B cell (primary cell): ENCODE data around the gene MCEE. TPM values are rescaled to one million over a fixed set of nuclear protein-coding genes. Genes with fewer than 3 reads are reported as not detected.

Experiments used
- ATAC-seq: fragments of 200-7000 bp; cut with Tn5 transposase; one replicate; pipeline ENCODE4 v1.10.0; 2021; ENCODE audit warnings: low read depth, mild to moderate bottlenecking, moderate number of reproducible peaks, moderate library complexity
- CTCF ChIA-PET: fragments of 350-600 bp; sonication (Branson Sonifier 250); formaldehyde crosslinking; loops from one replicate; lab custom pipeline; 2021; ENCODE audit warnings: antibody characterized with exemption, inconsistent platforms; lab: Charles Lee
- POLR2A ChIA-PET: fragments of 350-600 bp; sonication (Branson Sonifier 250); formaldehyde crosslinking; loops from one replicate; lab custom pipeline; 2021; ENCODE audit warnings: antibody characterized with exemption; lab: Charles Lee
- DNase-seq: peaks from one replicate; pipeline ENCODE4 v3.0.0; 2013
- H2AFZ ChIP-seq: 2 replicates; pipeline ENCODE4 v1.6.1; 2012; ENCODE audit warnings: mild to moderate bottlenecking, low read depth, low read length; ENCODE audit not compliant: insufficient read depth, poor library complexity, severe bottlenecking
- H3K27ac ChIP-seq, 2 donors: 1 replicate in 1 of 2; 2 replicates in 1 of 2; pipeline ENCODE4 v1.5.1; 2012 to 2013; ENCODE audit warnings: low read length in 2 of 2, mild to moderate bottlenecking in 2 of 2, moderate library complexity in 1 of 2
- H3K27me3 ChIP-seq, 4 experiments: fragments of 200-600 bp in 1 of 4; sonication (generic) in 1 of 4; replicated peaks in 1 of 4; 1 replicate in 2 of 4; 2 replicates in 2 of 4; pipeline versions ENCODE4 v1.6.1 to v1.7.0; 2013 to 2016; ENCODE audit warnings: low read length in 3 of 4, mild to moderate bottlenecking in 2 of 4, mixed read lengths in 1 of 4, moderate library complexity in 1 of 4; ENCODE audit not compliant: insufficient read depth in 4 of 4, control insufficient read depth in 3 of 4; ENCODE audit errors: control extremely low read depth in 1 of 4
- H3K36me3 ChIP-seq, 2 experiments: replicated peaks in 1 of 2; 1 replicate in 1 of 2; 2 replicates in 1 of 2; pipeline versions ENCODE4 v1.6.1 to v1.7.1; 2013; ENCODE audit warnings: low read length in 1 of 2; ENCODE audit not compliant: insufficient read depth in 2 of 2, control insufficient read depth in 1 of 2; ENCODE audit errors: control extremely low read depth in 1 of 2, extremely low read depth in 1 of 2
- H3K4me1 ChIP-seq, 2 donors: fragments of 200-600 bp in 1 of 2; sonication (generic) in 1 of 2; 1 replicate in 1 of 2; 2 replicates in 1 of 2; pipeline versions ENCODE4 v1.5.1 to v1.6.1; 2013 to 2017; ENCODE audit warnings: low read length in 2 of 2; ENCODE audit not compliant: control insufficient read depth in 2 of 2, insufficient read depth in 2 of 2
- H3K4me2 ChIP-seq: replicated peaks from 2 replicates; pipeline ENCODE3; 2012; ENCODE audit warnings: mild to moderate bottlenecking, low read depth, low read length; ENCODE audit not compliant: poor library complexity, severe bottlenecking
- H3K4me3 ChIP-seq, 5 experiments: fragments of 200-600 bp in 1 of 5; sonication (generic) in 1 of 5; 1 replicate in 3 of 5; 2 replicates in 2 of 5; pipeline versions ENCODE4 v1.5.1 to v1.7.0; 2011 to 2016; ENCODE audit warnings: low read length in 4 of 5, mild to moderate bottlenecking in 4 of 5, low read depth in 2 of 5, control low read depth in 1 of 5, moderate library complexity in 1 of 5; ENCODE audit not compliant: insufficient read depth in 1 of 5; ENCODE audit errors: control extremely low read depth in 1 of 5, extremely low read depth in 1 of 5
- H3K79me2 ChIP-seq: fragments of 200-600 bp; sonication (generic); one replicate; pipeline ENCODE4 v1.6.0; 2016; ENCODE audit warnings: low read length; ENCODE audit not compliant: control insufficient read depth, insufficient read depth
- H3K9ac ChIP-seq: fragments of 200-600 bp; sonication (generic); 2 replicates; pipeline ENCODE4 v1.6.1; 2017; ENCODE audit warnings: mild to moderate bottlenecking, low read length, moderate library complexity
- H3K9me3 ChIP-seq, 3 donors: one replicate each; pipeline versions ENCODE4 v1.6.1 to v1.7.1; 2013; ENCODE audit warnings: low read length in 2 of 3; ENCODE audit not compliant: control insufficient read depth in 2 of 3, insufficient read depth in 1 of 3; ENCODE audit errors: control extremely low read depth in 1 of 3
- H4K20me1 ChIP-seq: 2 replicates; pipeline ENCODE4 v1.6.0; 2012; ENCODE audit warnings: mild to moderate bottlenecking, low read length; ENCODE audit not compliant: insufficient read depth, control insufficient read depth, poor library complexity, severe bottlenecking
- H3K27ac Mint-ChIP-seq: one replicate; pipeline ENCODE4 v1.8.0; 2021; ENCODE audit warnings: mixed read lengths
- H3K27me3 Mint-ChIP-seq: one replicate; pipeline ENCODE4 v1.8.0; 2021; ENCODE audit warnings: mixed read lengths
- H3K4me1 Mint-ChIP-seq: one replicate; pipeline ENCODE4 v1.8.0; 2021; ENCODE audit warnings: mixed read lengths
- H3K4me3 Mint-ChIP-seq: one replicate; pipeline ENCODE4 v1.8.0; 2021; ENCODE audit warnings: mixed read lengths
- H3K9me3 Mint-ChIP-seq: one replicate; pipeline ENCODE4 v1.8.0; 2022; ENCODE audit warnings: mixed read lengths; ENCODE audit not compliant: insufficient read depth
- CTCF ChIP-seq: fragments of 200-600 bp; IDR thresholded peaks from one replicate; pipeline ENCODE4 v1.8.0; 2022; ENCODE audit warnings: antibody characterized with exemption, mild to moderate bottlenecking
- EZH2 ChIP-seq: IDR thresholded peaks from 2 replicates; pipeline ENCODE4 v1.6.1; 2012; ENCODE audit warnings: borderline replicate concordance, low read depth, mild to moderate bottlenecking, moderate library complexity, low read length; ENCODE audit not compliant: insufficient read depth, poor library complexity, severe bottlenecking
- WGBS: methylation state at CpG from one replicate; pipeline ENCODE4 v1.1.5; 2013; ENCODE audit warnings: missing lambda C conversion rate; ENCODE audit not compliant: insufficient coverage; 5-methylcytosine and 5-hydroxymethylcytosine counted together
- intact Hi-C: fragments of 100-400 bp; cut with micrococcal nuclease; formaldehyde crosslinking; loops from one replicate; pipeline ENCODE4 v1.10.0; 2022
- polyA plus RNA-seq: library from polyadenylated mRNA; depleted of rRNA; stranded (reverse); fragments of >200 nt; gene quantifications from 2 replicates; pipeline ENCODE4 v1.2.3, GENCODE V29; 2012
- total RNA-seq, 2 donors: library from RNA; stranded (reverse); fragments of 120-200 nt in 1 of 2; gene quantifications; 1 replicate in 1 of 2; 2 replicates in 1 of 2; pipeline versions ENCODE4 v1.2.3 to v1.2.4, GENCODE V29; 2013 to 2022

Gene MCEE
- total and polyA plus RNA-seq, 2 donors (not counting 1 experiment from before 2014, with no cell fraction given) = 13.1 to 17.6 TPM

- Histone ChIP-seq H3K4me2 (no peak overlapping the region), H3K9ac (no peak overlapping the region), H4K20me1 (peaks cover 5% of the 10 kb centered on the region), H3K27me3 (no peaks in the 10 kb centered on the region), H2AFZ (no peak overlapping the region), H3K9me3 (no peaks in the 10 kb centered on the region), H3K36me3 (peaks cover 13 to 75% of the 10 kb centered on the region in 2 experiments), H3K27ac (no peak overlapping the region), H3K79me2 (no peaks in the 10 kb centered on the region), H3K4me3 (no peak overlapping the region), H3K4me1 (no peaks in the 10 kb centered on the region)
- H3K9me3 Mint-ChIP-seq = no peaks in the 10 kb centered on the region
- POLR2A ChIA-PET = no interaction called here
- CTCF ChIA-PET = interaction anchor here (0.7 to 1.5 kb wide), 4 partner anchors 11 to 72 kb away, joined by 3 to 6 read pairs (median 4); no protein-coding TSS in a partner anchor
- ATAC-seq = no peak
- H3K27ac Mint-ChIP-seq = no peak overlapping the region
- H3K27me3 Mint-ChIP-seq = no peaks in the 10 kb centered on the region
- intact Hi-C loops = no loop called here
- no CpG with 5 or more reads among the region's 3 CpGs for WGBS
- TF ChIP-seq EZH2 = no peak
- no peak for TF ChIP-seq CTCF
- no peak overlapping the region for H3K4me3 Mint-ChIP-seq
- H3K4me1 Mint-ChIP-seq = no peaks in the 10 kb centered on the region
- no peak for DNase-seq
Observed at GRCh38 chr2:71143782-71144181, 13.8 kb upstream of the MCEE start.

- H2AFZ ChIP-seq = no peak overlapping the region
- TF ChIP-seq CTCF (no peak), EZH2 (no peak)
- Mint-ChIP-seq H3K27ac (no peak overlapping the region), H3K4me3 (no peak overlapping the region), H3K27me3 (no peaks in the 10 kb centered on the region), H3K9me3 (no peaks in the 10 kb centered on the region), H3K4me1 (no peaks in the 10 kb centered on the region)
- ATAC-seq = no peak
- no peak overlapping the region for H3K4me3 ChIP-seq
- peaks cover 10 to 12% of the 10 kb centered on the region in 2 donors for H3K4me1 ChIP-seq
- H3K9ac ChIP-seq = no peak overlapping the region
- no peak overlapping the region for H3K4me2 ChIP-seq
- H3K79me2 ChIP-seq = peaks cover 10% of the 10 kb centered on the region
- ChIA-PET POLR2A (no interaction called here), CTCF (no interaction called here)
- H3K9me3 ChIP-seq = no peaks in the 10 kb centered on the region
- H3K27ac ChIP-seq = no peak overlapping the region
- peaks cover 4 to 58% of the 10 kb centered on the region in 2 experiments for H3K36me3 ChIP-seq
- H4K20me1 ChIP-seq = no peaks in the 10 kb centered on the region
- intact Hi-C loops = loop anchor here (10.0 kb wide), 1 partner anchor 139 kb away; no protein-coding TSS in a partner anchor
- no peak for DNase-seq
- 67% methylated on average over 3 of the region's 3 CpGs for WGBS
- H3K27me3 ChIP-seq = no peaks in the 10 kb centered on the region
Observed at GRCh38 chr2:71136174-71136573, 6.1 kb upstream of the MCEE start.
